ENCODE data around the gene RELN.

- TF ChIP-seq CTCF (IDR thresholded peaks at IDR 0.05) (no peak), POLR2A (IDR thresholded peaks at IDR 0.05) (no peak)
These were observed 184.1 kb downstream of the RELN start for GRCh38 chr7:103805346-103805745.
